ENCODE data around the gene FBF1. TPM values are rescaled to one million over a fixed set of nuclear protein-coding genes. Genes with fewer than 3 reads are reported as not detected.
A peak's percentile ranks its signal among the peaks of the same experiment; 100 is the strongest.

FBF1 gene
- total RNA-seq, 3 donors from 2014 or later, result 5.2 to 13.6 (median 5.5) TPM

DNA sequence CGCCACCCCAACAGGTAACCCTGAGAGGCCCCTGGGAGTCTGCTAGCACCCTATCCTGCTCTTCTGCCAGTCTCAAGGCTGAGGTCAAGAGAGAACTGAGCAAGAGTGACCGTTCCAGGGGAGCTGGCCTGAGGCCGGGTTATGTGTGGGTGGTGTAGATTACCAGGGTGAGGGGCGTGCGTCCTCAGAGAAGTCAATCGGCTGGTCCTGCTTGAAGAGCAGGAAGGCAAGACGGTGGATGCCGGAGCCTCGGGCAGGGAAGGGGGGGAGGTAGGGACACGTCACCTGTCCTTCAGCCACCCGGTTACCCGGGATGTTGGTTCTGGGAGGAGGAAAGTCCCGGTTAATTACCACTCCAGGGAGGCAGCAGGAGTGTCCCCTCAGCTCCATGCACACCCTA is 41.5 kb downstream of the FBF1 start:
- no peaks in the 10 kb centered on the region for H3K36me3 ChIP-seq (ENCODE audit: low read depth)
- no peak for TF ChIP-seq CTCF (IDR thresholded peaks at IDR 0.05)
- no peak overlapping the region for H3K4me3 ChIP-seq
- peaks cover 27% of the 10 kb centered on the region for H3K4me1 ChIP-seq (ENCODE audit: low read depth)
- intact Hi-C loops (cut with DNase I, micrococcal nuclease), result no loop called here
- no peak for DNase-seq
- H3K9me3 ChIP-seq, result no peaks in the 10 kb centered on the region
- ATAC-seq, result no peak

GRCh38 chr17:75898791-75899190 is 42.1 kb downstream of the FBF1 start:
- intact Hi-C loops (cut with DNase I, micrococcal nuclease), result no loop called here
- H3K4me1 ChIP-seq (ENCODE audit: low read depth), result peaks cover 23% of the 10 kb centered on the region
- H3K9me3 ChIP-seq, result no peaks in the 10 kb centered on the region
- ATAC-seq, result no peak
- TF ChIP-seq CTCF (IDR thresholded peaks at IDR 0.05), result no peak
- no peaks in the 10 kb centered on the region for H3K36me3 ChIP-seq (ENCODE audit: low read depth)
- no peak for DNase-seq
- no peak overlapping the region for H3K4me3 ChIP-seq

DNA sequence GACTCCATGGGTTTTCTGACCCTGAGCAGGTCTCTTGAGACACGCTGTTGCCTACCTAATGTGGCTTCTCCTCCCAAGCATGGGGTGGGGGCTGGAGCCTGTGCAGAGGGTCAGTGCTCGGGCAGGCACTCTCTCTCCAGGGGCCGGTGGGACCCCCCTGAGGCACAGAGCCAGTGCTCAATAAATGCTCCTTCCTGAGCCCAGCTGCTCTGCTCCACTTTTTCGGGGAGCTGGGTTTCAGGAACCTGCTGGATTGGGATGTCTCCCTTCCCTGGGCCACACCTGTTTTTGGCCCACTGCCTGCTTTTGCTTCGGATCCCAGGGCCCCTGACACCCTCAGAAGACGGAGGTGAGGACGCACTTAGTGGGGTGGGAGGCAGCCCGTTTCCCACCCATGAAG is 42.8 kb downstream of the FBF1 start:
- no peak for DNase-seq
- H3K9me3 ChIP-seq, result no peaks in the 10 kb centered on the region
- TF ChIP-seq CTCF (IDR thresholded peaks at IDR 0.05), result no peak
- peaks cover 20% of the 10 kb centered on the region for H3K4me1 ChIP-seq (ENCODE audit: low read depth)
- intact Hi-C loops (cut with DNase I, micrococcal nuclease), result no loop called here
- no peaks in the 10 kb centered on the region for H3K36me3 ChIP-seq (ENCODE audit: low read depth)
- ATAC-seq, result no peak
- no peak overlapping the region for H3K4me3 ChIP-seq

GRCh38 chr17:75897160-75898019 is 43.5 kb downstream of the FBF1 start:
- Histone ChIP-seq H3K4me3 (no peak overlapping the region), H3K9me3 (no peaks in the 10 kb centered on the region), H3K36me3 (ENCODE audit: low read depth) (no peaks in the 10 kb centered on the region), H3K4me1 (ENCODE audit: low read depth) (peaks cover 20% of the 10 kb centered on the region)
- DNase-seq (peak in 2 of 3 donors; percentile 42 to 80), ATAC-seq (no peak)
- intact Hi-C loops (cut with DNase I, micrococcal nuclease), result no loop called here
- TF ChIP-seq CTCF (IDR thresholded peaks at IDR 0.05), result no peak

DNA sequence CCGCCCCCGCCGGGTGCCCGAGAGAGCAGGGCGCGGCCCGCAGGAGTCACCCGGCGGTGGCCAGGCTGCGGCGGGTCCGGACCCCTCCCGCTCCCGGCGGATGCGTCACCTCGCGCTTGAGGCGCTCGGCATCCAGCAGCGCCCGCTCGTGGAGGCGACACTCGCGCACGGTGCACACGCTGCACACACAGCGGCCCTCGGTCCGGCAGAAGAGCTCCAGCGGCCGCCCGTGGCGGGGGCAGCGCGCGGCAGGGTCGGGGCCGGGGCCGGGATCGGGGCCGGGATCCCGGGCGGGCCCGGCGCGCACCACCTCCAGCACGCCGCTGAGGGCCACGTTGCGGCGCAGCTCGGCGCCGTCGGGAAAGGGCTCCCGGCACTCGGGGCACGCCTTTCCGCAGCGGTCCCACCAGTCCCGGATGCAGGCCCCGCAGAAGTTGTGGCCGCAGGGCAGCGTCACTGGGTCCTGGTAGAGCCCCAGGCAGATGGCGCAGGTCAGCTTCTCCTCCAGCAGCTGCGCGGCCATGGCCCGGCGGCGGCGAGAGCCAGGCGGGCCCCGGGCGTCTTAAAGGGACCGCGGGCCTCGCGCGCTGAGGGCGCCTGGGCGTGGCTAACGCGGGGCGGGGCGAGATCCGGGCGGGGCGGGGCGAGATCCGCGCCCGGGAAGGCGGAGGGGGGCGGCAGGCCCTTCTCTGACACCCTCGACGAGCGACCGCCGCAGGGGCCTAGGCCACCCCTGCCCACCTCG is 44.3 kb downstream of the FBF1 start, which contains the start of gene TRIM65:
TRIM65 (minus strand) TSS at position 537 of the 745 bp plus-strand sequence; CDS start at position 523, 14 bp downstream.
- DNase-seq (peak; percentile 84 to 91 (median 91)), ATAC-seq (peak; percentile 89)
- peak; percentile 26 for TF ChIP-seq CTCF (IDR thresholded peaks at IDR 0.05)
- Histone ChIP-seq H3K4me1 (ENCODE audit: low read depth) (peaks cover 20% of the 10 kb centered on the region), H3K36me3 (ENCODE audit: low read depth) (no peaks in the 10 kb centered on the region), H3K9me3 (no peaks in the 10 kb centered on the region), H3K4me3 (peak within 1 kb of the TSS; percentile 90)
- intact Hi-C loops (cut with DNase I, micrococcal nuclease), result no loop called here

Measured in mucosa of descending colon (tissue), 3 donors.